ENCODE measurements around the gene RSPRY1. TPM values are rescaled to one million over a fixed set of nuclear protein-coding genes. Genes with fewer than 3 reads are reported as not detected.

The RSPRY1 gene
- polyA plus RNA-seq, 1 experiment: 63.8 TPM

GRCh38 chr16:57175896-57176295 lies 10.2 kb upstream of the RSPRY1 start:
- Histone ChIP-seq H3K4me3 (ENCODE audit: low read depth, low read length) (no peak overlapping the region), H3K27me3 (ENCODE audit: control insufficient read depth, insufficient read depth, low read length) (no peaks in the 10 kb centered on the region), H3K9me3 (ENCODE audit: control insufficient read depth, insufficient read depth, low read length) (no peaks in the 10 kb centered on the region), H3K27ac (ENCODE audit: low read depth, low read length) (no peak overlapping the region)
- ChIA-PET POLR2A (no interaction called here), CTCF (interaction anchor here (2.5 kb wide), 1 partner anchor 83 kb away, joined by 9 read pairs; the partner anchor contains the start of gene CPNE2)
- no peak for TF ChIP-seq CTCF (IDR thresholded peaks at IDR 0.05; ENCODE audit: low read depth, low read length)
- no peak for DNase-seq (ENCODE audit: low read depth, low spot score)

- no peak for DNase-seq (ENCODE audit: low read depth, low spot score)
- Histone ChIP-seq H3K4me3 (ENCODE audit: low read depth, low read length) (no peak overlapping the region), H3K9me3 (ENCODE audit: control insufficient read depth, insufficient read depth, low read length) (no peaks in the 10 kb centered on the region), H3K27me3 (ENCODE audit: control insufficient read depth, insufficient read depth, low read length) (no peaks in the 10 kb centered on the region), H3K27ac (ENCODE audit: low read depth, low read length) (no peak overlapping the region)
- CTCF ChIA-PET: interaction anchor here (1.5 kb wide), 1 partner anchor 85 kb away, joined by 7 read pairs; the partner anchor contains the start of gene CPNE2
- TF ChIP-seq CTCF (IDR thresholded peaks at IDR 0.05; ENCODE audit: low read depth, low read length): no peak
- POLR2A ChIA-PET: no interaction called here
These were observed 7.9 kb upstream of the RSPRY1 start for GRCh38 chr16:57178196-57178595.

GRCh38 chr16:57178793-57179212 lies 7.3 kb upstream of the RSPRY1 start:
- ChIA-PET POLR2A (no interaction called here), CTCF (interaction anchor here (0.6 to 1.5 kb wide), 2 partner anchors 27 to 86 kb away, joined by 3 to 7 read pairs; partner anchors contain the start of gene CPNE2)
- no peaks in the 10 kb centered on the region for H3K9me3 ChIP-seq (ENCODE audit: control insufficient read depth, insufficient read depth, low read length)
- TF ChIP-seq CTCF (IDR thresholded peaks at IDR 0.05; ENCODE audit: low read depth, low read length): 0 out of 2 replicates have a peak, but pooled peaks have one; percentile 15
- no peak overlapping the region for H3K27ac ChIP-seq (ENCODE audit: low read depth, low read length)
- H3K4me3 ChIP-seq (ENCODE audit: low read depth, low read length): no peak overlapping the region
- no peaks in the 10 kb centered on the region for H3K27me3 ChIP-seq (ENCODE audit: control insufficient read depth, insufficient read depth, low read length)
- DNase-seq (ENCODE audit: low read depth, low spot score): no peak

GRCh38 chr16:57179215-57179828 lies 6.8 kb upstream of the RSPRY1 start:
- no peak overlapping the region for H3K27ac ChIP-seq (ENCODE audit: low read depth, low read length)
- H3K9me3 ChIP-seq (ENCODE audit: control insufficient read depth, insufficient read depth, low read length): no peaks in the 10 kb centered on the region
- no peaks in the 10 kb centered on the region for H3K27me3 ChIP-seq (ENCODE audit: control insufficient read depth, insufficient read depth, low read length)
- TF ChIP-seq CTCF (IDR thresholded peaks at IDR 0.05; ENCODE audit: low read depth, low read length): no peak
- no peak for DNase-seq (ENCODE audit: low read depth, low spot score)
- ChIA-PET CTCF (interaction anchor here (0.6 to 1.5 kb wide), 2 partner anchors 26 to 86 kb away, joined by 3 to 7 read pairs; partner anchors contain the start of gene CPNE2), POLR2A (no interaction called here)
- no peak overlapping the region for H3K4me3 ChIP-seq (ENCODE audit: low read depth, low read length)

GRCh38 chr16:57184113-57184512 lies 2.0 kb upstream of the RSPRY1 start:
- H3K4me3 ChIP-seq (ENCODE audit: low read depth, low read length): no peak overlapping the region
- ChIA-PET CTCF (interaction anchor here (0.6 to 0.9 kb wide), 2 partner anchors 17 to 91 kb away, joined by 3 to 5 read pairs; no protein-coding TSS in a partner anchor), POLR2A (no interaction called here)
- H3K27me3 ChIP-seq (ENCODE audit: control insufficient read depth, insufficient read depth, low read length): no peaks in the 10 kb centered on the region
- H3K9me3 ChIP-seq (ENCODE audit: control insufficient read depth, insufficient read depth, low read length): peaks cover 4% of the 10 kb centered on the region; the same call in 1 of the 2 replicates
- DNase-seq (ENCODE audit: low read depth, low spot score): no peak
- TF ChIP-seq CTCF (IDR thresholded peaks at IDR 0.05; ENCODE audit: low read depth, low read length): no peak
- no peak overlapping the region for H3K27ac ChIP-seq (ENCODE audit: low read depth, low read length)
